HG02970 (cell line): Measurements from ENCODE around the gene ITGA8.
"Not testable (repeated sequence)": the region's sequence is repeated elsewhere in the genome, so short reads cannot be mapped to it uniquely, and the experiment has no call there.

Source experiments
- ATAC-seq: cut with Tn5 transposase; IDR thresholded peaks from one replicate; pipeline ENCODE4 v1.9.1; 2021; ENCODE audit warnings: mild to moderate bottlenecking, moderate library complexity, moderate number of reproducible peaks; ENCODE audit not compliant: unreplicated experiment, low FRiP score

ITGA8 gene

GRCh38 chr10:15516256-15517085 lies 203.3 kb downstream of the ITGA8 start:
- ATAC-seq = no peak

- ATAC-seq = no peak
Observed at GRCh38 chr10:15515202-15515601, 204.5 kb downstream of the ITGA8 start.

GRCh38 chr10:15510963-15511362 lies 208.8 kb downstream of the ITGA8 start:
- no peak for ATAC-seq

GRCh38 chr10:15505329-15505728 lies 214.4 kb downstream of the ITGA8 start:
- no peak for ATAC-seq

- no peak for ATAC-seq
Observed at GRCh38 chr10:15504101-15504840, 215.5 kb downstream of the ITGA8 start.

- no peak for ATAC-seq
Observed at GRCh38 chr10:15494850-15495506, 224.7 kb downstream of the ITGA8 start.

- no peak for ATAC-seq
Observed at GRCh38 chr10:15491856-15492642, 227.7 kb downstream of the ITGA8 start.

- no peak for ATAC-seq
Observed at GRCh38 chr10:15489431-15489830, 230.3 kb downstream of the ITGA8 start.

- ATAC-seq = no peak
Observed at GRCh38 chr10:15487376-15487775, 232.3 kb downstream of the ITGA8 start.

- ATAC-seq = no peak
Observed at GRCh38 chr10:15486404-15486803, 233.3 kb downstream of the ITGA8 start.

GRCh38 chr10:15485684-15486316 lies 233.9 kb downstream of the ITGA8 start:
- no peak for ATAC-seq

GRCh38 chr10:15485027-15485426 lies 234.7 kb downstream of the ITGA8 start:
- no peak for ATAC-seq

- ATAC-seq = no peak
Observed at GRCh38 chr10:15484128-15484527, 235.6 kb downstream of the ITGA8 start.

GRCh38 chr10:15483215-15484075 lies 236.3 kb downstream of the ITGA8 start:
- ATAC-seq = no peak

GRCh38 chr10:15482156-15482555 lies 237.6 kb downstream of the ITGA8 start:
- ATAC-seq = no peak

- ATAC-seq = no peak
Observed at GRCh38 chr10:15478950-15479349, 240.8 kb downstream of the ITGA8 start.

- ATAC-seq = no peak
Observed at GRCh38 chr10:15478429-15478828, 241.3 kb downstream of the ITGA8 start.

GRCh38 chr10:15476337-15476736 lies 243.4 kb downstream of the ITGA8 start:
- no peak for ATAC-seq

- ATAC-seq = not testable (repeated sequence)
Observed at GRCh38 chr10:15475439-15475838, 244.3 kb downstream of the ITGA8 start.
